Stimulated activated CD4-positive, alpha-beta T cell treated with anti-CD3 and anti-CD28 coated beads, Interleukin-4, amount 100 ng/mL, for 24 hours (primary cell): ENCODE results near the gene APBB2.

Experiments
- DNase-seq: peaks from one replicate; pipeline ENCODE4 v3.0.0-alpha.2; 2020

Gene APBB2

DNA sequence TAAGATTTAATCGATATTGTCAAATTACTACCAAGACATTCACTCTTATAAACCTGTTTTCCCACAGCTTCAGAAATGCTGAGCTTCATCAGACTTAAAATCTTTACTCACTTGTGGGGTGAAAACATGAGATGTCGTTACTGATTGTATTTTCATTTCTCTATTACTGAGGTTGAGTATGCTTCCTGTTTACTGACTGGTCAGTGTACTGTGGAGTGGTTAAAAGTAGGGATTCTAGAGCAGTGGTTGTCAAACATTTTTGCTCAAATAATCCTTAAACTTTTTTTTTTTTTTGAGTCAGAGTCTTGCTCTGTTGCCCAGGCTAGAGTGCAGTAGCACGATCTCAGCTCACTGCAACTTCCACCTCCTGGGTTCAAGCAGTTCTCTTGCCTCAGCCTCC lies 414.3 kb downstream of the APBB2 start:
- no peak for DNase-seq

DNA sequence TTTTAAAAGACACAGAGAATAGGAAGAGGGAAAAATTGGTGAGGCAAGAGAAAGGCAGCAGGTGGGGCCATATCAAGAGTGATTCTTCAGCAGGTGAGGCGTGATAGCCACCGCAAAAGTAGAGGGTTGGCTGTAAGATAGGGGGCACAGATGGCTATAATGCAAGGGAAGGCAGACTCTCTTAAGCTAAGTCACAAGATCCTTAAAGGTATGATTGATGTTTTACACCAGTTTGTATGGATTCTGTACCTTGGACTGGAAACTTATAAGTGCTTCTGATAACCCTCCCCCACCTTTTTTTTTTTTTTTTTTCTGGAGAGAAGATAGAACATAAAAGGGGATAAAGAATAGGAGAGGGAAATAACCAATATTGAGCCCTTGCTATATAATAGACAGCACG lies 424.6 kb downstream of the APBB2 start:
- no peak for DNase-seq

DNA sequence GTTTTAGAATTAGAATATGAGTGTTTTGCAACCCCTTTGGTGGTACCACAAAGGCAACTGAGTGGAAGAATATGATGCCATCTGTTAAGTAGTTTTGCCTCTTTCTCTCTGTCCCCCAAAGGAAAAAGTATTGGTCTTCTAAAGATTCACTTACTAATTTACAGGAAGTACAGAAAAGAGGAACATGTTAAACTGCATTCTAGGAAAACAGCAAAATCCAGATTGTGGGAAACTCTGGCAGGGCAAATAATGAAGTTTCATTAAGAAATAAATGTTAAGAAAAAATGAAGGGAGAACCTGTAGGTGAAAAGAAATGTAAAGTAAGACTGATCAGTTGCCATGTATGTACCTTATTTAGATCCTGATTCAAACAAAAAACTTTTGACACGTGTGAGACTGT lies 425.3 kb downstream of the APBB2 start:
- DNase-seq = no peak

DNA sequence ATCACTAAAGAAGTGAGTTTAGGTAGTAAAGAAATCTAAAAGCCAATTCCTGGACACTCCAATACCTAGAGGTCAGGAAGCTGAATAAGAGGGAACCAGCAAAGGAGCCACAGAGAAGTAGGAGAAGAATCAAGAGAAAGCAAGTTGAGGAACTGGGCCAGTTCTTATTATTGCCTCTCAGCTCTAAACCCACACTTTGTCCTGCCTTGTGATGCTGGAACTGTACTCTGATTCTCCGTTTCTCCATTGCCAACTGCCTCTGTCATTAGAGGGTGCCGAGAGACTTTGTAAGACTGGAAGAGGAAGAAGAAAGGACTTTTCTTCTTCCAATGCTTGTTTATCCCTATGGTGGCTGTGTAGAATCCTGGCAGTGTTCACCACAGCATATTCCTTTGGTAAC lies 426.0 kb downstream of the APBB2 start:
- no peak for DNase-seq

DNA sequence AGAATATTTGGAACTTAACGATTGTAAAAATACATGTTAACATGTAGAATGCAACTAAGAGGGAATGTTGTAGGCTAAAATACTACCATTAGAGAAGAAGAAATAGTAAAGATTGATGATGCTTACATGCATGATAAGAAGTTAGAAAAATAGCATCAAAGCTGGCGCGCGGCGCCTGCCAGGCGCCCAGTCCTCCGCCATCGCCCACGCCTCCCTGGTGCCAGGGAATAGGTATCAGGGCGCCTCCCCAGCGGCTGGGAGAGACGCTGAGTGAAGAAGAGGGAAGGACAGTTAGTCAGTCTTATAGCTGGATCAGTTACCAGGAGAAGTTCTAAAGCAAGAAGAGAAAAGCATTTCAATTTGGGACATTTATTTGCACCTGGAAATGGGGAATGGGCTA lies 428.6 kb downstream of the APBB2 start:
- DNase-seq = no peak

DNA sequence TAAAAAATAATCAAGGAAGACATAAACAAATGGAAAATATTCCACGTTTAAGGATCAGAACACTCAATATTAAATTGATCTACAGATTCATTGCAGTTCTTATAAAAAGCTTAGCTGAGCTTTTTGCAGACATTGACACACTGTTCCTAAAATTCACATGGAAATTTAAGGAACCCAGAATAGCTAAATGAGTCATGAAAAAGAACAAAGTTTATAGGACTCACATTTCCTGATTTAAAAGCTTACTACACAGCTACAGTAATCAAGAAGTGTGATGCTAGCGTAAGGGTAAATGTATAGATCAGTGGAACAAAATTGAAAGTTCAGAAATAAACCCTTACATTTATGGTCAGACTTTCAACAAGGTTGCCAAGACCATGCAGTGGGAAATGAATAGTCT lies 431.5 kb downstream of the APBB2 start:
- no peak for DNase-seq

DNA sequence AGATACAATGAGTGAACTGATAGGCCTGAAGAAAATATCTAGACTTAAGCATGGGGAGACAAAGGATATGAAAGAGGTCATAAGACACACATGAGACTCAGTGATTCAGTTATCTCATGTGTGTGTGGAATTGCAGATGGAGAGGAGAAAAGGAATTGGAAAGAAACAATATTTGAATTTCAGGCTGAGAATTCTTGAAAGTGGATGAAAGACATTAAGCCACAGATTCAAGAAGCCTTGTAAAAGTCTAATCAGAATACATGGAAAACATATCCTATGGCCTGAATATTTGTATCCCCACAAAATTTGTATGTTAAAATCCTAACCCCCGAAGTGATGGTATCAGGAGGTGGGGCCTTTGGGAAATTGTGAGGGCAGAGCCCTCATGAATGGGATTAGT lies 436.3 kb downstream of the APBB2 start:
- DNase-seq = no peak

DNA sequence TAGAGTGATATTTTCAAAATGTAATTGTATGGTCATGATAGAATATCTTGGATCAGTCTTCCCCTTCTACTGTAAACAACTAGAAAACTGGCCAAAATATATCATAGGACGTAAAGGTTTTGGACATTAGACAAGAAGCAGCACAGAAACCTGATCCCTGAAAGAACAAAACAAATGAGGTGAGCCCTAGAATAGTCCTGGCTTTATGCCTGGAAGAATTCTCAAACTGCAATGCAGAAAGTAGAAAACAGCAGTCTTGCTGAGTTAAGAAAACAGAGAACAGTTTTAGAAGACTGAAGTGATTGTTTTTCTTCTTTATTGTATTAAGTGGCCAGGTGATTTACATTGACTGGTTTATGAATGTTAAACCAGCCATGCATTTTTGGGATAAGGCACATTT lies 445.1 kb downstream of the APBB2 start:
- no peak for DNase-seq

DNA sequence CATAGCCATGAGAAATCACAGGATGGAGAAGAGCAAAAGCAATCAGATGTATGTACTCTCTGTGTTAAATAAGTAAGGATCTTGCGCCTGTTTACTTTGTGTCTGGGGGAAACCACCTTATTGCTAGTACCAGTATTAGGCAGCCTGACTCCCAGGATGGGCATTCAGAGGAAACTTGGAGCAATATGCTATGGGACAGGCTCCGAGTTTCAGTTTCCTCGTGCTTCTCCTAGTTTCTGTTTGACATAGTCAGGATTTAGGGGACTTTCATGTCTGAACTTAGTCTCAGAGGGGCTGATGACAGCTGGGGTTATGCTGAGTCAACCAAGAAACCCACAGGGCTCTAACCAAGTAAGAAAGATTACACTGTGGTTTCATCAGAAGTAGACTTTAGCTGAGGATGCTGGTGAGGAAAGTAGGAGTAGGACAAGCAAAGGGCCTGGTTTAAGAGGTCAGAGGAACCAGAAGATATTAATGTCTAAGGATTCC lies 451.1 kb downstream of the APBB2 start:
- peak; percentile 36 for DNase-seq
